T-helper 22 cell (primary cell): ENCODE data around the gene GNG2.

Experiments
- DNase-seq: peaks from one replicate; pipeline ENCODE4 v3.0.0-alpha.2; 2020; ENCODE audit warnings: low read depth

The GNG2 gene

GRCh38 chr14:51856792-51857296, 3.6 kb upstream of the GNG2 start:
- no peak for DNase-seq

GRCh38 chr14:51859131-51859530, 1.3 kb upstream of the GNG2 start:
- DNase-seq = no peak

- DNase-seq = no peak
Measured at GRCh38 chr14:51860825-51861499, 550 bp downstream of the GNG2 start.

GRCh38 chr14:51862176-51862796, 1.9 kb downstream of the GNG2 start:
- DNase-seq = no peak

- DNase-seq = no peak
Measured at GRCh38 chr14:51862860-51863259, 2.4 kb downstream of the GNG2 start.

- no peak for DNase-seq
Measured at GRCh38 chr14:51865953-51866747, 5.7 kb downstream of the GNG2 start.

GRCh38 chr14:51867741-51868140, 7.3 kb downstream of the GNG2 start:
- DNase-seq = no peak

GRCh38 chr14:51868405-51868804, 8.0 kb downstream of the GNG2 start:
- DNase-seq = no peak

GRCh38 chr14:51869411-51870100, 9.1 kb downstream of the GNG2 start:
- peak; percentile 58 for DNase-seq

- DNase-seq = no peak
Measured at GRCh38 chr14:51870606-51871005, 10.2 kb downstream of the GNG2 start.

GRCh38 chr14:51871846-51872245, 11.4 kb downstream of the GNG2 start:
- DNase-seq = no peak

- no peak for DNase-seq
Measured at GRCh38 chr14:51872396-51872795, 12.0 kb downstream of the GNG2 start.

GRCh38 chr14:51873221-51873893, 12.9 kb downstream of the GNG2 start:
- no peak for DNase-seq

- no peak for DNase-seq
Measured at GRCh38 chr14:51877810-51878209, 17.4 kb downstream of the GNG2 start.

- DNase-seq = no peak
Measured at GRCh38 chr14:51879170-51879569, 18.8 kb downstream of the GNG2 start.

GRCh38 chr14:51880835-51881580, 20.6 kb downstream of the GNG2 start:
- DNase-seq = no peak

- no peak for DNase-seq
Measured at GRCh38 chr14:51881636-51882035, 21.2 kb downstream of the GNG2 start.

- DNase-seq = no peak
Measured at GRCh38 chr14:51883232-51883631, 22.8 kb downstream of the GNG2 start.

- no peak for DNase-seq
Measured at GRCh38 chr14:51884086-51884927, 23.9 kb downstream of the GNG2 start.

GRCh38 chr14:51889851-51890250, 29.4 kb downstream of the GNG2 start:
- DNase-seq = no peak
